ENCODE results near the gene RPL32.
A peak's percentile ranks its signal among the peaks of the same experiment; 100 is the strongest.

The RPL32 gene

DNA sequence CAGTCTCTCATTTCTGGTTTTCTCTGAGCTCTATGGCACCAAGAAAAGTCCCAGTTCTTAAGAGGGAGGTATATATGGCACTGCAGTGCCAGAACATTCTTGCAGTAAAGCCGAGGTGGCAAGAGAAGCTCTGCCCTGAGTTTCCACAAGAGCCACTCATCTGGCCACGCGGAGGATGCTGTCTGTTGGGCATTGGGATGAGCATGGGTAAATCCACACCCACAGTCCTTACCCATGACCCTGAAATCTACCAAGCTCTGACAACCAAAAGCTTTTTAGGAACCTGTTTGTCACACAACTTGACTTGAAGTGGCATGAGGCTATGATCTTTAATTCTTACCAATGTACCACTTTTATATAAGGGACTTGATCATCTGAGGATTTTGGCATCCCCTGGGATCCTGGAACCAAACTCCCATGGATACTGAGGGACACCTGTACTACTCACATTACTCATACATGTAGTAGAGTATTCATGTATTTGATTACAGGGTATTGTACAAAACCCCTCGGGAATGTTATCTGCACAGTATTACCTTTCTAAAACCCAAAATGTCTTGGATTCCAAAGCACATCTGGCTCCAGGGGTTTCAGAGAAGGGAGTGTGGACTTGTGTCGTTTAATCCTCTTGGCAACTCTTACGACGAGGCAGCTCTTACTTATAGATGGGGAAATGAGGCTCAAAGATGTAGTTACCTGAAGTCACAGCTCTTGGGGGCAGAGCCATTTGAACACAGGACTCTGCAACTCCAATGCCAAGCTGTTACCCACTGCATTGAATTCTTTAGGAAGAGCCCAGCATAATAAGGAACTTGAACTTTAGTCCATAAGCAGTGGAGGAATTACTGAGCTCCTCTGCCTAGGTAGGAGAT, 8.8 kb downstream of the RPL32 start:
- no peak for DNase-seq (ENCODE audit: low spot score)

DNA sequence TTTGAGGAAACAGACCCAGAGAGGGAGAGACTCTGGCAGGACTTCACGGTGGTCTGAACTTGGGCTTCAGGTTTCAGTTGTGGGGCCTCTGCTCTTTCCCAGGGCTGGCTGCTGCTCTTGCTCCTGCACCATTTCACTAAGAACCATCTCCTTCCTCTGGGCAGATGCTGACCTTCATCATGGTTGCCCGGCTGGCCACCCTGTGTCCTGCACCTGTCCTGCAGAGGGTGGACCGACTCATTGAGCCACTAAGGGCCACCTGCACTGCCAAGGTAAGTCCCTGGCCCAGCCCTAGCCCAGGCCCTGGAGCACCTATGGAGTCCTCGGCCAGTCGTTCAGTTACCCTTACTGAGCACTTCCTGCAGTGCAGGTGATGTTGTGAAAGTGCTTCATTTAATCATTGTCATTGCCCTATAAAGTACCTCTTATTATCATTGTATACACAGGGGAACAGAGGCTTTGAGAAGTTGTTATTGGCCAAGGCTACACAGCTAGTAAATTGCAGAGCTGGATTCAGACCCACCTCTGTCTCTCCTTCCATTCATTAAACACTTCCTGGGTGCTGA, 10.0 kb downstream of the RPL32 start:
- no peak for DNase-seq (ENCODE audit: low spot score)

DNA sequence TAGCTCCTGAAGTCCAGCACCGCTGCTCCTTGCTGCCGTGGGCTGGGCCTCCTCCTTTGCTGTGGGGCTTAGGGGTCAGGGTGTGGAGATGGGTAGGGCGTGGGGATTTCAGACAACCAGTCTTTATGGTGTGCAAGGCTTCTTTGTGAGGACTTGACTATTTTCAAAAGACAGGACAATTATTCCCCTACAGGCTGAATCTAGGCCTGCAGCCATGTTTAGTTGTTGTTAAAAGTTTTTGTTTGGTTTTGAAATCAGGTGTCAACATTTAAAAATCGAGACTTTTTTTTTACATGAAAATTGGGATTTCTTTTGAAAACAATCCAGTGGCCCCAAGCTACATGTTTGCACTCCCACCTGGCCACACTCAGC, 10.6 kb downstream of the RPL32 start:
- DNase-seq (ENCODE audit: low spot score) = no peak

DNA sequence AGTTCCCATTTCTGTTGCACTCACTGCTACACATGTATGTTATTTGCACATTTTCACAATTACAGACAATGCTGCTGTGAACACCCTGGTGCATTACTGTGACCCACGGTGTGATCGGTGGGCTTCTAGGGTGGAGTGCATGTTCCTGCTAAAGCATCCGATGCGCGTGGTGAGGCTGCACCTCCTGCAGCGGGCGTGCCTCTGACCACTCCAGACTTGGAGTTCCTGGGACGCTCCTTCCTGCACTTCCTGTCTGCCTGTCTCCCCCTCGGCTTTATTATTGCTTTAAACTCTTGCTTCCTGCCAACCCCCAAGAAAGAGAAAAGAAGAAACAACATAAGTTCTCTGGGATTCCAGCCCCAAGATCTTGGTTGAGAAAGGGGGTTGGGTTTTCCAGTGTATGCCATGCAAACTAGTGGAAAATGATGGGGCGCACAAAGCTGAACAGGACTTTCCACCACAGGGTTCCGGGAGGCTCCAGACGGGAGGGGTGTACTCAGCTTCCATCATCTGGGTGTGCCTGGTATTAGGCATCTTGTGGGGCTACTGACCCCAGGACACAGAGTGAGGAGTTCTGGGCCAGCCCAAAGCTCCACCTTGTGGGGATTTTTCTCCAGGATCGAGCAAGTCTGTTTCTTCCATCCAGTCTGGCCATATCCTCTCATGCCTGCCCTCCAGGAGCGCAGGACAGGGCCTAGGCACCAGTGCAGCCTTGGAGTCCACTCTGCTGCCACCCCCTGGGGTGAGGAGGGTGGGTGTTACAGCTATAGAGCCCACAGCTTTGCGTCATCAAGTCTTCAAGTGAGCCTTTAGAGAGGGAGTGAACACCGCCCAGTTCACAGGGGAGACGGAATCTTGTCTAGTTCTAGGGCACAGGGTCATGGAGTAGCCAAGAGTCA, 11.2 kb downstream of the RPL32 start:
- DNase-seq (ENCODE audit: low spot score) = no peak

DNA sequence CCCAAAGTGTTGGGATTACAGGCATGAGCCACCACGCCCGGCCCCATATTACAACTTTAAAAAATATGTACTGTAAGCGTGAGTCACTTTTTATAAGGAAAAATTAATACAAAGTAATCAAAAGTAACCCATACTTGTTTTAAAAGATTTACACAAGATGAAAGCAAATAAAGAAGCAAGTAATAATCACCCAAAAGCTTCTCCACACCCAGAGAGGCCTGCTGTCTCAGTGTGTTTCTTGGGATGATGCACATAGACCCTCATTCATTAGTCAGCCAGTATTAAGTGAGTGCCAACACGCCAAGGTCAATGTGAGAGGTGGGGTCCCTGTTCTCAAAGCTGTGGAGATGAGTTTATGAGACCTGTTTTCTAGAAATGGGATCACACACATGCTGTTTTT, 12.0 kb downstream of the RPL32 start:
- DNase-seq (ENCODE audit: low spot score) = no peak

DNA sequence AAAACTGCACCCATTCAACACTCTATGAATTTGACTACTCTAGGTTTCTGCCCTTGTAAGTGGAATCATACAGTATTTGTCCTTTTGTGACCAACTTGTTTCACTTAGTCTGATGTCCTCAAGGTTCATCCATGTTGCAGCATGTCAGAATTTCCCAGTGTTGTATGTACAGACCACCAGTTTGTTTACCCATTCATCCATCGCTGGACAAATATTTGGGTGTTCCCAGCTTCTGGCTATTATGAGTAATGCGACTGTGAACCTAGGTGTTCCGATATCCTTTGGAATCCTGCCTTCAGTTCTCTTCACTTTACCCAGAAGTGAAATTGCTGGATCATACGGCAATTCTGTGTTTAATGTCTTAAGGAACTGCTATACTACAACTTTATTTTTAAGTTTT, 12.6 kb downstream of the RPL32 start:
- DNase-seq (ENCODE audit: low spot score) = no peak

DNA sequence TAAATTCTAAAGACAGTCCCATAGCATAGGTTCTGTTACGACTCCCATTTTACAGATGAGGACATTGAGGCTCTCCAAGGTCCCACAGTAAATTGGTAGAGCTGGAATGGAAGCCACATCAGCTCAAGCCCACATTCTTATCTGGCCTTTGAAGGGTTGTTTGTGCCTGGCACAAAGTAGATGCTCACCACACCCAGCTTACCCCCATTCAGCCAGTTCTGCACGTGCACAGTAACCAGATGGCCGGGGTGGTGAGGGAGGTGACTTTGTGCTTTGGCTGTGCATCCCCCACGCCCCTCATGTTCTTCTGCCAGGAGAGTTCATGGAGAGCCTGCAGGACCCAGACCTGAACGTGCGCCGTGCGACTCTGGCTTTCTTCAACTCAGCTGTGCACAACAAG, 16.2 kb downstream of the RPL32 start:
- DNase-seq (ENCODE audit: low spot score) = no peak

DNA sequence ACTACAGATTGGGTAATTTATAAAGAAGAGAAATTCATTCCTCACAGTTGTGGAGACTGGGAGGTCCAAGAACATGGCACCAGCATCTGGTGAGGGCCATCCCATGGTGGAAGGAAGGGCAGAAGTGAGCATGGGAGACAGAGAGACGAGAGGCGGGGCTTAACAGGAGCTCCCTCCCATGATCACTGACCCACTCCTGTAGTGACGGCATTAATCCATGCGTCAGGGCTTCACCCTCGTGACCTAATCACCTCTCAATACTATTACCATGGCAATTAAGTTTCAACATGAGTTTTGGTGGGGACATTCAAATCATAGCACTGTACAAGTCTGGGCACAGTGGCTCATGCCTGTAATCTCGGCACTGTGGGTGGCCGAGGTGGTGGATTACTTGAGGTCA, 17.1 kb downstream of the RPL32 start:
- no peak for DNase-seq (ENCODE audit: low spot score)

DNA sequence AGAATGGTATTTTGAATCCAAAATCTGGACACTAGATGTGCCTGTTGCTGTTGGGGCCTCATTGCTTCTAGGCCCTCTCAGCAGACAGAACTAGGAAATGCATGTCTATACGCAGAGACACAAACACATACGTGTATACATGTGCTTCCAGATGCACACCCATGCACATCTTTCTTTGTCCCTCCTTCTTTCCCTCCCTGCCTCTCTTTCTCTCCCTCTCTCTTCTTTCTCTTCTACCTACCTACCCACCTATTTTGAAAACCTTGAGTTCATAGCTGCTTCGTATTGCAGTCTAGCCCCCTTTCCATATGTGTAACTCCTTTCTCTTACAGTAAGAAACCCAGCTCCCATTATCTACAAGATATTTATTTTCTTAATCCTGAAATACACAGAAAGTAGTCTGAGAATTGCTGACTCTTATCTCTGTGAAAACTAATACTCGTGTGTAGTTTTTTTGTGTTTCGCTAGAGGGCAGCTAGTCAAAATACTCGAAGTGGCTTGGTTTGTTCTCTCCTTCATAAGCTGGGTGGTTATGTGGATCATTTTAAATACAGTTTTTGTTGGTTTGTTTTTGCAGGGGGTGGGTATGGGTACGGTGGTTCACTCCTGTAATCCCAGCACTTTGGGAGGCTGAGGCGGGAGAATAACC, 18.5 kb downstream of the RPL32 start:
- no peak for DNase-seq (ENCODE audit: low spot score)

DNA sequence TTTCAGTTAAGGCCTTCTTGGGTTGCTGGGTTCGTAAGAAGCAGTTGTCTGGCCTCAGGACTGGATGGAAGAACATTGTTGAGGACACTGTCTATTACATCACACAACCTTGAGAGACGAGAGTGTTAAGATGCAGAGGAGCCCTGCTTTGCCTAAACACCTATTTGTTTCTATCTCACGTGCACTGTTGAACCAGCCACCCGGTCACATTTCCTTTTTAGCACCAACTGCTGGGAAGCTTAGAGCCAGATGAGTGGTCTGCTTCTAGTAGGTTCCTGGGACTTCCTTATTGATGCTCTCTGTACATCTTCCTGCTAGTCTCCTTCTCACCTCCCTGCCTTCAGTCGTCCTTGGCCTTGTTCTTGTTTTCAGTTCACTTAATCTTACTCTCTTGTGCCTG, 22.6 kb downstream of the RPL32 start:
- DNase-seq (ENCODE audit: low spot score) = no peak

DNA sequence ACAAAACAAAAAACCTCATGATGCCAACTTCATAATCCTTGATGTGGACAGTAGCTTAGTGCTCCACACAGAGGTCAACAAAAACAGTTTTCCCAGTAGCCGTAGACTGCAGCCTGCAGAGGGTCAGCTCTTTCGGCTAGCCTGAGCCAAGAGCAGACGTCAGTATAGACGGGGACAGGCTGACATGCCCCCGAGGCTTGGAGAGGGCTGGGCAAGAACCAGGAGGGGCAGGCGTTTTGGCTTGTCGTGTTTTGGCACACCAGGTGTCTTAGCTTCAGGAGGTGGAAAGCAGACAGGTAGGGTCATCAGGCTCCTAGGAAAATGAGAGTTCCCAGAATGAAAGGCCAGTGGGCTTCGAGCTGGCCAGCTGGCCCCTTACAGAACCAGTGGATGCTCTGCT, 23.1 kb downstream of the RPL32 start:
- no peak for DNase-seq (ENCODE audit: low spot score)

DNA sequence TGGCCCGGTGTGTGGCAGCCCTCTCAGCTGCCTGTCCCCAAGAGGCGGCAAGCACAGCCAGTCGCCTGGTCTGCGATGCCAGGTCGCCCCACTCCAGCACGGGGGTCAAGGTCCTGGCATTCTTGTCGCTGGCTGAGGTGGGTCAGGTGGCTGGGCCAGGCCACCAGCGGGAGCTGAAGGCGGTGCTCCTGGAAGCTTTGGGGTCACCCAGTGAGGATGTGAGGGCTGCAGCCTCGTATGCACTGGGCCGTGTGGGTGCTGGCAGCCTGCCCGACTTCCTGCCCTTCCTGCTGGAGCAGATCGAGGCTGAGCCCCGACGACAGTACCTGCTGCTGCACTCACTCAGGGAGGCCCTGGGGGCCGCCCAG, 24.0 kb downstream of the RPL32 start:
- DNase-seq (ENCODE audit: low spot score) = no peak

DNA sequence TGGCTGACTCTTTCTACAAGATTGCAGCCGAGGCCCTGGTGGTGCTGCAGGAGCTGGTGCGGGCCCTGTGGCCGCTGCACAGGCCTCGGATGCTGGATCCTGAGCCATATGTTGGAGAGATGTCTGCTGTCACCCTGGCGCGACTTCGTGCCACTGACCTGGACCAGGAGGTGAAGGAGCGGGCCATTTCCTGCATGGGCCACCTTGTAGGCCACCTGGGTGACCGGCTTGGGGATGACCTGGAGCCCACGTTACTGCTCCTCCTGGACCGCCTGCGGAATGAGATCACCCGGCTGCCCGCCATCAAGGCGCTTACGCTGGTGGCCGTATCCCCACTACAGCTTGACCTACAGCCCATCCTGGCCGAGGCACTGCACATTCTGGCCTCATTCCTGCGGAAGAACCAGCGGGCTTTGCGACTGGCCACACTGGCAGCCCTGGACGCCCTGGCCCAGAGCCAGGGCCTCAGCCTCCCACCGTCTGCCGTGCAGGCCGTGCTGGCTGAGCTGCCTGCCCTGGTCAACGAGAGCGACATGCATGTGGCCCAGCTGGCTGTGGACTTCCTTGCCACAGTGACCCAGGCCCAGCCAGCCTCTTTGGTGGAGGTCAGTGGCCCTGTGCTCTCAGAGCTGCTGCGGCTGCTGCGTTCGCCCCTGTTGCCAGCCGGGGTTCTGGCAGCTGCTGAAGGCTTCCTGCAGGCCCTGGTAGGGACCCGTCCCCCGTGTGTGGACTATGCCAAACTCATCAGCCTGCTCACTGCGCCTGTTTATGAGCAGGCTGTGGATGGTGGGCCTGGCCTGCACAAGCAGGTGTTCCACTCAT, 24.6 kb downstream of the RPL32 start:
- DNase-seq (ENCODE audit: low spot score) = no peak

DNA sequence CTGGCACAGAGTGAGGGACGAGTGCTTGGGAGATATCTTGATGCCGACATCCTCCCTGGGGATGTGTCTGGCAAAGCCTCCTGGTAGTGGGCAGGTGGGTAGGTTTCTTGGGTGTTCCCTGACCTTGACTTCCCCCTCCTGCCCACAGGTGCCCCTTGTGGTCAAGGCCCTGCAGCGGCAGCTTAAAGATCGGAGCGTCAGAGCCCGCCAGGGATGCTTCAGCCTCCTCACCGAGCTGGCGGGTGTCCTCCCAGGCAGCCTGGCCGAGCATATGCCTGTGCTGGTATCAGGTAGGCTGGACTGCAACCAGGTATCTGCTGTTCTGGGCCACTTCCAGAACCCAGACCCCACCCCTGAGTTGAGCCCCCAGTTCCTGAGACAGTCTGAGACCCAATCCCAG, 25.6 kb downstream of the RPL32 start:
- DNase-seq (ENCODE audit: low spot score) = no peak

DNA sequence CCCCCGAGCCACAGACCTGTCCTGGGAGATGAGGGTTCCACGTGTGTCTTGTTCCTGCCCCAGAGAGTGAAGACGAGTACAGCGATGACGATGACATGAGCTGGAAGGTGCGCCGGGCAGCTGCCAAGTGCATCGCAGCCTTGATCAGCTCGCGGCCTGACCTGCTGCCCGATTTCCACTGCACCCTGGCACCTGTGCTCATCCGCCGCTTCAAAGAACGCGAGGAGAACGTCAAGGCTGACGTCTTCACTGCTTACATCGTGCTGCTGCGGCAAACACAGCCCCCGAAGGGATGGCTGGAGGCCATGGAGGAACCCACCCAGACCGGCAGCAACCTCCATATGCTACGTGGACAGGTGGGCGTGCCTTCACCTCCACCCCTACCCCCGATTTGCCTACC, 26.3 kb downstream of the RPL32 start:
- no peak for DNase-seq (ENCODE audit: low spot score)

DNA sequence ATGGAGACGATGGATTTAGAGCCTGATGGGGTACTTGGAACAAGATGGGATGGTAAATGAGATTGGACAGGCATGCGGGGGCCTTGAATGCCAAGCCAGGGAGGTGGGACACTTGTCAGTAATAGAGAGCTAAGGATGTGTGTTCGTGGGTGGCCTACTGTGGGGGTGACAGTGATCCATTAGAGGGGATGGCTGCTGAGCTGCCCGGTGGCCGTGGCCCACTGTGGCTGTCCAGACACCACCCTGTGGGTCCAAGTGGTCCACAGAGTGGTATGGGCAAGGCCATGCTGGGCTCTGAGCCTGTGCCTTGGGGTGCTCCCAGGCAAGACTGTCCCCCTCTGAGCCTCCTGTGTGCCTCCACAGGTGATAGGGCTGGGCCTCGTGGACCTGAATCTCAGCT, 27.4 kb downstream of the RPL32 start:
- no peak for DNase-seq (ENCODE audit: low spot score)

DNA sequence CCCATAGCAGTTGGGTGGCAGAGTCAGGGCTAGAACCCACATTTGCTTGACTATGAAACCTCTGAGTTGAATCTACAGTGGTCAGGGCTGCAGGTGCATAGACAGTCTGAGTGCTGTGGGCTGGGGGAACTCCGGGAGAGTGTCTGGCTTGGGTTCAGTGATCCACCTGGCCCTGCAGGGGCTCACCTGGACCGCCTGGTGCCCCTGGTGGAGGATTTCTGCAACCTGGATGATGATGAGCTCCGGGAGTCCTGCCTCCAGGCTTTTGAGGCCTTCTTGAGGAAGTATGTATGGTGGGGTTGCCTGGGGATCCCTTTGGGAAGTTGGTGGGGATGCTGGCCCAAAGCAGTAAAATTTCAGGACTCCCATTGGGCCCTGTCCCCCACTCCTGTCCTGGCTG, 28.6 kb downstream of the RPL32 start:
- DNase-seq (ENCODE audit: low spot score) = no peak

DNA sequence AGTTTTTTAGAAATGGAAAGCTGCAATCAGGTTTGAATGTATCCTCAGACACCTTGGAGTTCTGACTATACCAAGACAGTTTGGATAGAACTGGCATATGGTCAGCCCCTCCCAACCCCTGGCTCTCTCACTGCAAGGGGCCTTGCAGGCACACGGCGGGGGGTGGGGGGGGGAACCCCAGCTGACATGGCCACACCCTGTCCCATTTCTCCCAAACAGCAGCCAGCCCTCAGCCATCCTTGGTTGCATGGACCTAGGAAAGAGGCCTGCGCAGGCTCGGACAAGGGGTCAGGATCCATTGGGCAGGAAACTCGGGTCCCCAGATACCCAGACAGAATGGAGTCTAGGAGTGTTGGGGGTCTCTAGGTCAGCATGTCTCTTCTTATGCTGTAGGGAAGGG, 30.4 kb downstream of the RPL32 start:
- no peak for DNase-seq (ENCODE audit: low spot score)

DNA sequence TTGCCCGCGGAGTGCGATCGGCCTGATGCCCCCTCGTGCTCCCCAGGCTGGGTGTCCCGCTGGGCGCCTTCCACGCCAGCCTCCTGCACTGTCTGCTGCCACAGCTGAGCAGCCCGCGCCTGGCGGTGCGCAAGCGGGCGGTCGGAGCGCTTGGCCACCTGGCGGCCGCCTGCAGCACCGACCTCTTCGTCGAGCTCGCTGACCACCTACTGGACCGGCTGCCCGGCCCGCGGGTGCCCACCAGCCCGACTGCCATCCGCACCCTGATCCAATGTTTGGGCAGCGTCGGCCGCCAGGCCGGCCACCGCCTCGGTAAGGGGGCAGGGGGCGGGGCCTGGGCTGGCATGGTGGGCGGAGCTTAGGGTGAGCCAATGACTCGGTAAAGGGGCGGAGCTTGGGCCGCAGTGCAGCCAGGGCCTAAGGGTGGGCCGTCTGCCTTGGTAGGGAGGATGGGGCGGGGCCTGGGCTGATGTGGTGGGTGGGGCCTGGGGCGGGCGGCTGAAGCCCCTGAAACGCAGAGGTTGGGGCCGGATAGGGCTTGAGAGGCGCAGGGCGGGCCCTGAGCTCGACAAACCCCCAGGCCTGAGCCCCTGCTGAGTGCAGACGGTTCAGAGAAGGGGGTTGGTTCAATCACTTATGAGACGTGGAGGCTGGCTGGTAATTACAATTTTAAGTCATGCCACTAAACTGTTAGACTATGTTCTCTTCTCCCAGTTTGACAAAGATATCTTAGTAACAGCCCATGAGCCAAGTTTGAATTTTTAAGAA, 31.2 kb downstream of the RPL32 start:
- DNase-seq (ENCODE audit: low spot score) = peak; percentile 99

DNA sequence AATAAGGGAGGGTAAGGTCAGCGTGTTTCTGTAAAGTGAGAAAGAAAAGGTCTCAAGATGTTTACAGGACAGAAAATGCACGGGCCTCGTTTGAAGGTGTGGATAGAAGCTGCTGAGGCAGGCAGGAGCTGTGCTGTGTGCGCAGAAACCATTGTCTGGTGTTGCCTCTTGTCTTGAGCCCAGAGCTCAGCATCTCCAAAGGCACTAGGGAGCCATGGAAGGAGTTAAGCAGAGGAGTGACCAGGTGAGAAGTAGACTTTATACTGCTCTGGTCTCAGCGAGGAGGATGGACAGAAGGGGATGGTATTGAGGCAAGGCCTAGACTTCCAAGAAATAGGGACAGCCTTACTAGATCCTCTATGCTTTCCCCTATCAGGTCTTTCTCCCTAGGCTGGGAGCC, 31.9 kb downstream of the RPL32 start:
- no peak for DNase-seq (ENCODE audit: low spot score)

DNA sequence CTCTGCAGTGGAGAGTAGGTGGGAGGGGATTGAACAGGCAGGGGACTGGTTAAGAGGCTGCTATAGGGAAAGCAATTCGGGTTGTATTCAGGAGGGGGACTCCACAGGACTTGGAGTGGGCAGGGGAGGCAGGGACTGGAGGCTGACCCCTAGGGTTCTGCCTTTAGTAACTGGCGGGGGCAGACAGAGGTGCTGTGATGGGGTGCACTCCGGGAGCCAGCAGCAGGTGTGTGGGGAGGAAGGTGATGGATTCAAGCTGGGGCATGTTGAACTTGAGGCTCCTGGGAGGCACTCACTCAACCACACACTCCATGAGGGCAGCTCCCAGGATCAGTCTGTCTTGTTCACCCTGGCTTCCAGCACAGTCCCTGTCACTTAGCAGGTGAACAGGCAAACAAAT, 32.4 kb downstream of the RPL32 start:
- DNase-seq (ENCODE audit: low spot score) = no peak

Data from Ammon's horn (tissue), 1 donor.